NCI-H2171 treated with DMSO at 0.1 percent for 48 hours (cell line): ENCODE results near the gene SARM1.
A peak's percentile ranks its signal among the peaks of the same experiment; 100 is the strongest.

Experiments
- DNase-seq: peaks from one replicate; lab custom pipeline; 2025; lab: John Stamatoyannopoulos, UW

The SARM1 gene

DNA sequence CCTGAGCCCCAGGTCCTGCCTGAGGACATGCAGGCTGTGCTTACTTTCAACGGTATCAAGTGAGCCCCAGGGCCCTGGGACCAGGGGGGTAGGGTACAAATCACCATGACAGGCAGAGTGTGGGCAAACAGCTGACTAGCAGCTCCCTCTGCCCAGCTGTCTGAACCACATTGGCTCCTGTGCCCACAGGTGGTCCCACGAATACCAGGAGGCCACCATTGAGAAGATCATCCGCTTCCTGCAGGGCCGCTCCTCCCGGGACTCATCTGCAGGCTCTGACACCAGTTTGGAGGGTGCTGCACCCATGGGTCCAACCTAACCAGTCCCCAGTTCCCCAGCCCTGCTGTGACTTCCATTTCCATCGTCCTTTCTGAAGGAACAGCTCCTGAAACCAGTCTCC is 24.5 kb downstream of the SARM1 start:
- no peak for DNase-seq

DNA sequence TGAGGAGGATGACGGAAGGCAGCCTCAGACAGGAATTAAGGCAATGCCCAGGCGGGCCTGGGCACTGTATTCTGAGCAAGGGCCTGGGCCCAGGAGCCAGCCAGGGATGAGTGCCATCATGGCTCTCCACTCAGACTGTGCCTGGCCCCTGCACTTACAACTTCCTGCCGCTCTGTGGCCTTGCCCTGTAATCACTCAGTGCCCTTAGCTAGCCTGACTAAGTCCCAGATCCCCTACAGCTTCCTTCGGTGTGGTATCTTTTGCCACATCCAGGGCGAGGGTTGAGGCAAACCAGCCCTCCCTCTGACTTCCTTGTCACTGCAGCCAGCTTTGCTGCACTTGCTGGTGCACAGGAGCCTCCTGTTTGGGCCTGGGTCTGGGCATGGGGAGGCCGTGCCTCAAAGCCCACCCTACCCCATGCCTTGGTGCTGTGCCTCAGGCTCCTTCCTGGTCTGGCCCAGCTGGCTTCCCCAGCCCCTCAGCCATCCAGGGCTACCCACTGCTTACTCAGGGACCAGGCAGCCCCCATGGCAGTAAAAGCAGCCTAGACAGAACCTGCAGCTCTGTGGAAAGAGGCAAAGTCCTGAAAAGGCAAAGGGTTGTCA is 25.2 kb downstream of the SARM1 start:
- DNase-seq: no peak

DNA sequence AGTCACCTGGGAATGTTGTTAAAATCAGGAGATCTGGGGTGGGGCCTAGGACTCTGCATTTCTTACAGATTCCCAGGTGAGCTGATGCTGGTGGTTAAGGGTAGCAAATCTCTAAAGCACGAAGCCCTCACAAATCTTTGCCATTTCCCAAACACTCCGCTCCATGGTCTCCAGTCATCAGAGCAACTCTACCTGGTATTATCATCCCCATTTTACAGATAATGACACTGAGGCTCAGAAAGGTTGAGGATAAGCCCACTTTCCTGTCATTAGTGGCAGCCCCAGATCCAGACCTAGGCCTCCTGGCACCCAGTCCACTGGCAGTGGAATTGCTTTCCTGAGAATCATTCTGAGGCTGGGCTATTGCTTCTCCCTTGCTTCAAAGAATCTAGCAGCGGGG is 25.8 kb downstream of the SARM1 start:
- no peak for DNase-seq

DNA sequence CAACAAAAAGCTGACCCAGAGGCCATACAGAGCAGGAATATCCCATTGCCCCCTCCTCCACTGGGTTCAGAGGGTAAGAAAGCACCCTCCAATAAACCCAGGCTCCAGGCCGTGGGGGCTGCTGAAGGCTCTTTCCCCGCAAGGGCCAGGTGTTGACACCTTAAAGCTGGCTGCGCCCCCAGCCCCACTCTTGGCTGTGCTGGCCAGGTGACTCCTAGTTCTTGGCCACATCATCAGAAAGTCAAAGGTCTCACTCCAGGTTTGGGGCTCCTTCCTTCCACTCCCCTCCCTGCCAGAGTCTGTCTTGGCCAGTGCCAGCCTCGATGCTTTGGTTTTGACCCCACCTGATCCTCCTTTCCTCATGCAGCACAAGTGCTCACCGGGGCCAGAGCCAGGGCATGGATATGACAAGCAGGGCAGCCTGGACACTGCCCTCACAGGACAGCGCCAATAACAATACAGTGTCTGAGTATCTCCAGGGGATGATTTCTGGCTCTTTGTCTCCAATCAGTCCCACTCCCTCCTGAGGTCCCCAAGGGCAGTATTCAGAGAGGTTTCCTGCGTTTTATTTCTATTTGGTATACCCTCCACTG is 26.3 kb downstream of the SARM1 start:
- DNase-seq: no peak

DNA sequence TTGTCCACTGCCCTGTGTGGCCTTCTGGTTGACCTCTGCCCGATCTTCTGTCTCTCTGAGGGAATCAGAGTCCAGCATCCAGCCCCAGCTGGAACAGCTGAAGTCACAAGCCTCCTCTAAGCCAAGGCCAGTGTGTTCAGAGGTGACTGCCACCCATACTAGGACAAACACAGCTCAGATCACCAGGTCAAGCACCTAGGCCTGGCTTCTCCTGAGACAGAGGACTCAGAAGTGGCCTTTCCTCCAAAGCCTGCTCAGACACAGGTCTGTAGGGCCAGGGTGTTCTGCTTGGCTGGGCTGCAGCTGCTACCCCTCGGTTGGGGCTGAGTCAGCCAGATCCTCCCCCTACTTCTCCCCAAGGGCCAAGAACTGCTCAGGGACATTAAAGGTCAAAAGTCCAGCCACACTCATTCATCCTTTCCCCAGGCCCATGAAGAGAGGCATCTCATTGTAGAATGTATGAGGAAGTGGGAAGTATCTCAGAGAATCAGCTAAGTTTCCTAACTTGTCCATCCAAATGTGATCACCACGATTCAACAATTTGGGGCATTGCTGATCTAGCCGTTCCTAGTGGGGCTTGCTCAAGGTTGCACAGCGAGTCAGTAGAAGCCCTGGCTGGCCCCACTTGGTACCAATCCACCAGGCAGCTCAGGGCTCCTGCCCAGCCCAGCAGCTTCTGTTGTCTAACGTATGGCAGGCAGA is 26.9 kb downstream of the SARM1 start:
- DNase-seq: no peak

DNA sequence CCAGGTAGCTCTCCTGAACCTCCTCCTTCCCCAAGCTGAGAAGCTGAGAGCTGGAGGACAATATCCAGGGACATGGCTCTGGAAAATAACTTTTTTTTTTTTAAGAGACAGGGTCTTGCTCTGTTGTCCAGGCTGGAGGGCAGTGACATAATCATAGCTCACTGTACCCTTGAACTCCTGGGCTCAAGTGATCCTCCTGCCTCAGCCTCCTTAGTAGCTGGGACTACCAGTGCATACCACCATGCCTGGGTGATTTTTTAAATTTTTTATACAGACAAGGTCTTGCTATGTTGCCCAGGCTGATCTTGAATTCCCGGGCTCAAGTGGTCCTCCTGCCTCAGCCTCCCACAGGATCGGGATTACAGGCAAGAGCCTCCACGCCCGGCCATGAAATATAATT is 28.3 kb downstream of the SARM1 start:
- no peak for DNase-seq

DNA sequence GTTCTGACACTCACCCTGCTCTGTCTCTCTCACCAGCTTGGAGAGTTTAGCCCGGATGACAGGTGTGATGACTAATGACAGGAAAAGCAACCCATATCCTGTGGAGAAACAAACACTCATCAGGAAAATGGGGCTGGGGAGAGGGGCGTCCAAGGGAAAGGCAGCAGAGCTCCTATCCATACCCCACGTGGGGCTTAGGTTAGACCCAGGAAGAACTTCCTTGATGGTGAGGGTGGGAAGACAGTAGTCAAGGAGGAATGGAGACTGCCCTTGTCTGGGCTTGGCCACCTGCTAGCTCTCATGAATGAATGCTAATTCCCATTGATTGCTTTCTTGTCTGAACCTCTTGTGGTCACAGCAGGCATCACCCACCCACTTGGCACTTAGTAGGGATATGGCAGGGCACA is 30.7 kb downstream of the SARM1 start:
- no peak for DNase-seq

DNA sequence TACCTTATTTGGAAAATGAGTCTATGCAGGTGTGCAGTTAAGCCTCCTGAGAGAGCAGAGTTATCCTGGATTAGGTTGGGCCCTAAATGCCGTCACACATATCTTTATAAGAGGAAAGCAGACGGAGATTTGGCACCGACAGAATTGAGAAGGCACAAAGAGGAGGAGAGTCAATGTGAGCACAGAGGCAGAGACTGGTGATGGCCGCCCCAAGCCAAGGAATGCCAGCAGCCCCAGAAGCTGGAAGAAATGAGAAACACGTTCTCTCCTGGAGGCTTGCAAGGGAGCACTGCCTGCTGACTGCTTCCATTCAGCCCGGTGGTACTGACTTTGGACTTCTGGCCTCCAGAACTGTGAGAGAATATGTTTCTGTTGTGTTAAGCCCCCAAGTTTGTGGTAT is 31.4 kb downstream of the SARM1 start:
- no peak for DNase-seq

DNA sequence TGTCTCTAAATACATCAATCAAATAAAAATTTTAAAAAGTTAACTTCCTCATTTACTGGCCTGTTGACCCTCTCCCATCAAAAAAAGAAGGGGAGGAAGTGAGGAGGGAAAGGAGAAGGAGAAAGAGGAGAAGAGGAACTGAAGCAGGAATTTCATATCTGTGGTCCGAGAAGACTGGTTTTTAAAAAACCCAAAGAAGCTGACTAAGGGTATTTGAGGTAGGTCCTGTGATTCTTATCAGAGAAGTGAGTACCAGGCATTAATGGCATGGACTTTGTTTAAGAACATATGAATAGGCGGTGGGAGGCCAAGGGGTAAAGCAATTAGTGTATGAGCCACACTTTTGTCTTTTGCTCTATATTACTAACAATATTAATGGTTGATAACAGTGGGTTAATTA is 32.5 kb downstream of the SARM1 start:
- DNase-seq: no peak

DNA sequence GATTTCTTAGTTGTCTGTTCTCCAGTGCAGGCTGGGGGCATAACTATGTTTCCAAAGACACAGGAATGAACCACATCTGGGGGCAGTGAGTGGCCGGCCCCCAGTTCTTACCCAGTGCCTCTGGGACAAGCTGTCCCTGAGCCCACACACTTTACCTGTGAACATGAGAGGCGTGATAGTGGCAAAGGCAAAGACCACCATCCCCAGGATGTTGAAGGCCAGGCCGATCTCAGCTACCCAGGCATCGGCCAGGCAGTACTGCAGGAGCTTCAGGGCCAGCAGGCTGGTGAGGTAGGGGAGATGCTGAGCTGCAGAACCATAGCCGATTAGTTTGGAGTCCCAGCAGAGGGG is 32.9 kb downstream of the SARM1 start:
- DNase-seq: no peak

DNA sequence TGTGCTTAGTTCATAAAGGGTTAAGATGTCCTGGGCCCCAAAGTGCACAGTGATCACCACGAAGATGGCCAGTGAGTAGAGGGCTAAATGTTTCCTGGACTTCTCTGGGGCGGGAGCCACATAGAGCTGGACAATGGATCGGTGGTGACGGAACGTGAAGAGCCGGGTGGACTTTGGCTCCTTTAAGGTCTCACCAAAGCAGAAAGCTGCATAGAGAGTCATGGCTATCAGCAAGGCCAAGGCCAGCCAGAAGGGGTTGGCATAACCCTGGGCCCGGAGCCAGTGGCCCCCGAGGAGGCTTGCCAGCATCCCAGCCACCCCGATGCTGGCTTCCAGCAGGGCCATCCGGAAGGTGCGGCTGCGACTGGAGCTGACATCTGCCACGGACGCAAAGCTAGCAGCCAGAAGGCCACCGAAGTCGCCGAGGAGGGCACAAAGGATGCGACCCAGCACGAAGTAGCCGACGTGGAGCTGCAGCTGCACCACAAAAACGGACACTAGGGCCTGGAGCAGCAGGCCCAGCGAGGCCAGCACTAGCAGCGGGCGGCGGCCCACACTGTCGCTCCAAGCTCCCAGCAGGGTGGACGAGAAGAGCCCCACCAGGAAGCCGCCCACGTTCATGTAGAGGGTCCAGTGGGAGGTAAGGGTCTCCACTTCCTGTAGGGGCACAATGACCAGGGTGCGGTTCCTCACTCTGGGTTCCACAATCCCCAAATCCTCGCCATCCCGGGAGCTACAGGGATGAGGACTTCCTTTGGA is 33.5 kb downstream of the SARM1 start:
- DNase-seq: no peak

DNA sequence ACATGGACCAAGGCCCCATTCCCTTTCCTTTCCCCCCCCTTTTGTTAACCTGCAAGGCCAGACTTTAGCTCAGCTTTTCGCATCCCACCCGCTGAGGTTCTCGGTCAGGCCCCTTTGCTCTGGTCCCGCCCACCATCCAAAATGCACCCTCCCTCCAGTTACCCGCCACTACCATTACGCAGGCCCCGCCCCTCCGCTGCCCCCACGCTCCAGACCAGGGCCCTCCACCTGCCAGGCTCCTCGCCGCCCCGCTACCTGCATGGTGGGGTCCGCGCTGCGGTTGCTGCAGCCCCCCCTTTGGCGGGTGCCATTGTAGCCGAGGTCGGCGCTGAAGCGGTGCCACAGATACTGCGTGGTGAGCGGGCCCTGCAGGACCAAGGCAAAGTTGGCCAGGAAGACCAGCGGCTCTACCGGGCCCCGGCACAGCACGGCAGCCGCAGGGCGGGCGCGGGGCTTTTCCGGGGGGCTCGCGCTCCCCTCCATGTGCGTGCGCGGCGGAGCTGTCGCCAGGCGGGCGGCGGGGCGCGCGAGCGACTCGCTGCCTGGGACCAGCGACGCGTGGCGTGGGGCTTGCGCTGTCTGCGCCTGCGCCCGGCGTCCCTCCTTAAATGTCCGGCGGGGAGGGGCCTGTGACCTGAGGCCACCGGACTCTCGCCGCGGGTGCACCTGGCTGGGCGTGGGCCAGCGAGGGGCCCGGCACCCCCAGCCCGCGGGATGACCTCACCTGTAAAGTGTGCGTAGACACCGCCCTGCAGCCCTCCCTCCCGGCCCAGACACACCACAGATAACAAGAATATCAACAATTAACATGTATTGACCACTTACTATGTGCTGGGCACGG is 34.4 kb downstream of the SARM1 start, which contains the start of gene SLC46A1:
TSS of gene SLC46A1 (minus strand) at position 581 of the 841 bp plus-strand sequence. CDS start at position 483, 98 bp downstream.
- DNase-seq: peak; percentile 55

DNA sequence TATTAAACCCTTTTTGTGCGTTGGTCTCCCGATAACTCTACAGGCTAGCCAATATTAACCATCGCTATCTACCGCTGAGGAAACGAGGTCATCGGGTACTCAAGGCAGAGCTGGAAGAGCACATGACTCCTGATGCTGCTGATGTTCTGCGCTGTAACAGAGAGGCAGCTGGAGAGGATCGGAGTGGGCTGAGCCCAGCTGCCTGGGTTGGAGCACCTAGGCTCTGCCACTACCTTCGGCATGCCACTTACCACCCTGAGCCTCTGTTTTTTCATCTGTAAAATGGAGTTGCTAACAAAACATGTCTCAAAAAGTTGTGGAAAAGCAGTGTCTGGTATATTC is 35.0 kb downstream of the SARM1 start:
- peak; percentile 77 for DNase-seq

DNA sequence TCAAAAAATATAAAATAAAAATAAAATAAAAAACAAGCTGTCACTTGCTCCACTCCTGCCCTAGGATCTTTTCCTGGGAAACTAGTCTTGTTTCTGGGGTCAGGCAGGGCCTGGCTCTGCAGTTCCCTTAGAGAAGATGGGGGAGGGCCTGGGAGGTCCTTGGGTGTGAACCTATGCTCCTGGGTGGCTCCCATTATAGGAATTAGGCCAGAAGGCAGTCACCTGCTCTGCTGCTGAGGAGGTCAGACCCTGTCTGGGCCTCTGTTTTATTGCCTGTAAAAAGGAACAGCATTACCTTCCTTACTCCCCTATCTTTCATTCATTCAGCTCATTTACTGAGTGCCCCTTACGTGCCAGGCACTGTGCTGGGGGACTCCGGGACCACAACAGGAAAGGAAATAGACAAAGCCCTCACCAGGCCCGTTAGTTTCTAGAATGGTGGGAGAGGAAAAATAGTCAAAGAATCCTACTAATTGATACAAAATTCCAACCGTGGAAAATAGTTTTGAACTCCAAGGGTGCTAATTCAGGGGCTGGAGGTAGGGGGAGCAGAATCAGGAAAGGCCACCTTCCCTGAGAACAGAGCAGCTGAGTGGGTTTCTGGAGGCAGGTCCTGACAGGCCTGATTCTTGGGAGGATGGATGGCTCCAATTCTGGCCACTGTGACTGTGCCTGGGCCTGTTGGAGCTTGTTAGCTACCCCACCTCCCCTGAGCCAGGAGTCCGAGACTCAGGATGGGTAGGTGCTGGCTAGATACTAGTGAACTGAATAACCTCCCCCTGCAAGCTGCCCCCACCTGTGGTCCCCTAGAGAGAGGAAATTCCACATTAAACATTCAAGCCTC is 35.9 kb downstream of the SARM1 start:
- peak; percentile 82 for DNase-seq

DNA sequence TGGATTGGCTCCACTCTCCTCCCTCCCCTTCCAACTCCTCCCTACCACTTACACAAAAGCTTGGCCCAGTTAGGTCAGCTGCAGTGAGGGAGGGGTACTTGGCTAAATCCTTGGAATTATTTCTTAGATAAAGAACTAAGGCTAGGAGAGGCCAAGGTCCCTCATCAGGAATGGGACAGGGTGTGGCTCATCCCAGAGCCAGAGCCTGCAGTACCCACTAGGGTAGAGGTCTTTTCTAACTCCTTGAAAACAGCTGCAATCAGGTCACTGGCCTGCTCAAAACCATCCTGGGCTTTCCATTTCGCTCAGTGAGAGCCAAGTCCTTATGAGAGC is 36.4 kb downstream of the SARM1 start:
- no peak for DNase-seq

DNA sequence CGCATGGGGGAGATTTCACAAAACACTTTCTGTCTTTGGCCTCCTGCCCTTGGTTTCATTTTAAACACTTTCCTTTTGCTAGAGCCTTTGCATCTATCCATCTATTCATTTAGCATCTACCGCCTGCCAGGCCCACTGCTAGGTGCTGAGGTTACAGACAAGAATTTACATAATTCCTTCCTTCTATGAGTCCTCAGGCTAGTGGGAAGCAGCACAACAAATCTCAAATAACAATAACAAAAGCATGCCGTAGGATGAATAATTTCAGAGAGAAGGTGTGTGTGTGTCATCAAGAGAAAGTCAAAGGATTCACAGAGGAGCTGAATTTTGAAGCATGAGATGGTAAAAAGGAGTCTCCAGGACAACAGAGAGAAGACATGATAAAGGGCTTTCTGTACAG is 40.6 kb downstream of the SARM1 start:
- DNase-seq: no peak

DNA sequence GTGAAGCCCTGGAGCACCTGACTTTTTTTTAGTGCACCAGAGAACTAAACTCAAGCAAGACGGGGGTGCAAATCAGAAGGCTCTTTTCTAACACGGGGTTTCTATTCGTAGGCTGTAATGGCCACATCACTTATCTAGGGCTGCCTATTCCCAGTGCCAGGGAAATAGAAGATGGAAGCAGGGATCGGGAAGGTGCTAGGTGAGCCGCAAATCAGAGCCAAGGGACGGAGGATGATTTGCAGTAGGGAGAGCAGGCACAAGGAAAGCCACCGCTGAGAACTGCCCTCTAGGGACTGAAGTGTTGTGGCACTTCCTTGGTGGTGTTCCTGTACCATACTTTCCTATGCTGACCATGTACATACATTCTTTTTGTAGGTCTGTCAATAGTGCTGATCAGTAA is 42.3 kb downstream of the SARM1 start:
- DNase-seq: no peak

DNA sequence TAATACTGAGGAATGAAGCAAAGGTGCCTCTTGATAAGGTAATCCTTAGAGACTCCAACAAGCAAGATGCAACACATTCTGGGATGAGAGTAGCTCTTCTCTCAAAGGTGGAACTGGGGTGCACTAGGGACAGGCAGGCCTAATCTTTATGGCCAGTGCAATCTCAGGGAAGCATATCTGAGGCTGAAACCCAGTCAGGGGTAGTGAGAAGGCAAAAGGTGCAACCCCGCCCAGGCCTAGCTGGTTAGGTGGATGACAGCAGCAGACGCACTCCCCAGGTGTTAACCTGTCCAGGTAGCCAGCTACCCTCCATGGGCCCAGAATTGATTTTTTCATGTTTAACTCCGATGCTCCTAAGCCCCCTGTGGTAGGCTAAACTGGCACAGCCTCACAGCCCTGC is 44.4 kb downstream of the SARM1 start:
- no peak for DNase-seq

DNA sequence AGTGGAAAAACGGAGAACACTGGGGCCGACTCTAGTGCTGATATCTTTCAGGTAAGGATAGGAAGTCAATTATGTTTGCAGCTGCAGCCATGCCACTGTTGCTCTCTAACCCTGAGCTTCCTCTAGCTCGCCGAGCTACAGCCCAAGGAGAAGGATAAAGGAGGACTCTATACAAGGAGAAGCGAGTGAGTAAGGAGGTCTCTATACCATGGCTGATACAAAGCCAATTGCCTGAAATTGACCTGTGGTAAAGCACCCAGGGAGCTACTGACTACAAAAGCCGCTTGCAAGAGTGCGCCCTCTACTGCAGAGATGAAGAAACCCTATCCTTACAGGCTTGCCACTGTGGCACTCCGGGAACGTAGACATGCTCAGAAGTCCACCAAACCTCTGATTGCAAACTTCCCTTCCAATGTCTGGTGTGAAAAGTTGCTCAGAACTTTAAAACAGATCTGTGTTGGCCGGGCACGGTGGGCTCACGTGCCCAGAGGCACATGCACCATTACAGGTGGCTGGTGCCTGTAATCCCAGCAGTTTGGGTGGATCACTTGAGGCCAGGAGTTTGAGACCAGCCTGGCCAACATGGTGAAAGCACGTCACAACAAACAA is 45.3 kb downstream of the SARM1 start:
- peak; percentile 40 for DNase-seq

DNA sequence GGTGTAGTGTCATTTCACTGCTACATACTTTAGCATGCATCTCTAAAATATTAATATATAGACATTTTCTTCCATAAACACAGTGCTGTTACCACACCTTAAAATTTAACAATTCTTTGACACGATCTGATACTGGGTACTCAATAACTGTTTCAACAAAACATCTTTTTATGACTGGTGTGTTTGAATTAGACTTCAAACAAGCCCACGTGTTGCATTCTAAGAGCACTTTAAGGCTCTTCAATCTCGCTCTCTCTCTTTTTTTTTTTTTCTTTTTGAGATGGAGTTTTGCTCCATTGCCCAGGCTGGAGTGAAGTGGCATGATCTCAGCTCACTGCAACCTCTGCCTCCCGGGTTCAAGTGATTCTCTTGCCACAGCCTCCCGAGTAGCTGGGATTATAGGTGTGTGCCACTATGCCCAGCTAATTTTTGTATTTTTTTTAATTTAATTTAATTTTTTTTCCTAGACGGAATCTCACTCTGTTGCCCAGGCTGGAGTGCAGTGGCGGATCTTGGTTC is 50.4 kb downstream of the SARM1 start:
- no peak for DNase-seq

DNA sequence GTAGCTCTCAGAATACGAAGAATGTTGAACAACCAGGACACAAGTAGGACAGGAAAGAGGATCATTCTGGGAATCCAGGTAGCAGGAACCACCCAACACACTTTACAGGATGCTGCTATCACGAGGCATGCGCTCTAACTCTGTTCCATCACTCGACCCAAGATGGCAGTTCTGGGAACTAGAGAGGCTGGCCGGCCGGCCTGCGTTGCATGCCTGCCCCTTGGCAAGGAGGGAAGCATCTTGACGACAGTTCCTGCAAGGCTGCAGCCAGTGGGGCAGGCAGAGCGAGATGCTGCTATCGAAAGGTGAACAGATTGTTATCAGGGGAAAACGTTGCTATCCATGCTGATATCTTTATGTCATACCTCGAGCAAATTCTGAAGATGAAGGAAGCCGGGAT is 53.7 kb downstream of the SARM1 start:
- DNase-seq: no peak
